GM12874 (cell line): ENCODE data around the gene DSP.

Experiments
- TF ChIP-seq, protein P1 (sequence below): IDR thresholded peaks from 2 replicates; pipeline ENCODE4 v1.5.1; 2011; ENCODE audit warnings: low read depth, mild to moderate bottlenecking, control low read depth, low read length, moderate library complexity; ENCODE audit not compliant: insufficient read depth

DSP gene

DNA sequence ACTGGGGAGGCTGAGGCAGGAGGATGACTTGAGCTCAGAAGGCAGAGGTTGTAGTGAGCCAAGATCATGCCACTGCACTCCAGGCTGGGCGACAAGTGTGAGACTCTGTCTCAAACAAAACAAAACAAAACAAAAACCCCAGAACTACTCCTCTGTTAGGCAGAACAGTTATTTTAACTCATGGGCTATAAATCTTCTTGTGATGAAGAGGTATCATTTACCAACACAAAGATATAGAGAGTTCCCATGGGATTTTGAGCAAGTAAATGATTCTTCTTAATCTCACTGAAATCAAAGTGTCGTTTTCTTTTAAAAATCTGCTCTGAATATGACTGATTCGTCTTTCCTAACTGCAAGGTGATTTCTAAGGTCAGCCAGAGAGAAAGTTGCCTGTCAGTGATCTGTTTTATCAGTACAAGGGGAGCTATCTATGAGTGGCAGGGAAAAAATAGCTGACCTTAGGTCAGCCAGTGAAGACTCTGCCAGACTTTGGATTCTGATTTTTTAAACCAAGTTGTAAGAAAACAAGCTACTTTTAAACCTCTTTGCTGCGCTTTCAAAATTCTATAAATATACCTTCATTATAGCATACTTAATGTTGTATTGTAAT, 3.8 kb upstream of the DSP start:
- TF ChIP-seq, protein P1, sequence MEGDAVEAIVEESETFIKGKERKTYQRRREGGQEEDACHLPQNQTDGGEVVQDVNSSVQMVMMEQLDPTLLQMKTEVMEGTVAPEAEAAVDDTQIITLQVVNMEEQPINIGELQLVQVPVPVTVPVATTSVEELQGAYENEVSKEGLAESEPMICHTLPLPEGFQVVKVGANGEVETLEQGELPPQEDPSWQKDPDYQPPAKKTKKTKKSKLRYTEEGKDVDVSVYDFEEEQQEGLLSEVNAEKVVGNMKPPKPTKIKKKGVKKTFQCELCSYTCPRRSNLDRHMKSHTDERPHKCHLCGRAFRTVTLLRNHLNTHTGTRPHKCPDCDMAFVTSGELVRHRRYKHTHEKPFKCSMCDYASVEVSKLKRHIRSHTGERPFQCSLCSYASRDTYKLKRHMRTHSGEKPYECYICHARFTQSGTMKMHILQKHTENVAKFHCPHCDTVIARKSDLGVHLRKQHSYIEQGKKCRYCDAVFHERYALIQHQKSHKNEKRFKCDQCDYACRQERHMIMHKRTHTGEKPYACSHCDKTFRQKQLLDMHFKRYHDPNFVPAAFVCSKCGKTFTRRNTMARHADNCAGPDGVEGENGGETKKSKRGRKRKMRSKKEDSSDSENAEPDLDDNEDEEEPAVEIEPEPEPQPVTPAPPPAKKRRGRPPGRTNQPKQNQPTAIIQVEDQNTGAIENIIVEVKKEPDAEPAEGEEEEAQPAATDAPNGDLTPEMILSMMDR: no peak

DNA sequence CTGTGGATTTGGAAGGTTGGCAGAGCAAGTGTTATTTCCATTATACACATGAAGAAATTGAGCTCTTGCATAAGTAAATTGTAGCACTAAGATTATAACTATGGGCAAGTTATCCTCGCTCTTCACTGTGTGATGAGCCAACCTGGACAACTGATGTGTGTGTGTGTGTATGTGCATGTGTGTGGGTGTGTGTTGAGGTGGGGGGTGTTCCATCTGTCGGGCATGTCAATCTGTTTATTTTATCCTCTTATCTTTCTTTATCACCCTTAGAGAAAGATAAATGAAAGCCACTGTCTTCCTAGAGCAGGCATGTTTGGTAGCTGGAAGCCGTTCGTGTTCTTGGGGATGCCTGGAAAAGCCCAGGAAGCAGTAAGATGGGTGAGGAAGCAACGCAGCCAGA, 3.0 kb upstream of the DSP start:
- TF ChIP-seq, protein P1: no peak

DNA sequence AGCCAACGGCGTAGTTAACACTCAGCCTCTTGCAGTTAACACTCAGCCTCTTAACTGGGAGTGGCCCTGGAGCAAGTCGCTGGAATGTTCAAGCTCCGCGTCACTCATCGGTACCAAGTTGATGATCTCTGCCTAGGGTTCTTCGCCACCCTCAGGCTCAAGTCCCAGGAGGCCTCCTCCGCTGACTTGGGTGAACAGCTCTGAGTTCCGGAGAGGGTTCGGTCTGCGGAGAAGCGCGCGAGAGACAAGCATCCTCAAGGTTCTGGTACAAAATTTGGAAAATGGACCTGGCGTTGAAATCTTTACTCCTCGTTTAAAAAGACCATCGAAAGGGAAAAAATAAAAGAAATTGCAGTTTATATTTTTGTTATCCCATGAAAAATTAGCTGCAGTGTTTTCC, 876 bp upstream of the DSP start:
- TF ChIP-seq, protein P1: no peak

DNA sequence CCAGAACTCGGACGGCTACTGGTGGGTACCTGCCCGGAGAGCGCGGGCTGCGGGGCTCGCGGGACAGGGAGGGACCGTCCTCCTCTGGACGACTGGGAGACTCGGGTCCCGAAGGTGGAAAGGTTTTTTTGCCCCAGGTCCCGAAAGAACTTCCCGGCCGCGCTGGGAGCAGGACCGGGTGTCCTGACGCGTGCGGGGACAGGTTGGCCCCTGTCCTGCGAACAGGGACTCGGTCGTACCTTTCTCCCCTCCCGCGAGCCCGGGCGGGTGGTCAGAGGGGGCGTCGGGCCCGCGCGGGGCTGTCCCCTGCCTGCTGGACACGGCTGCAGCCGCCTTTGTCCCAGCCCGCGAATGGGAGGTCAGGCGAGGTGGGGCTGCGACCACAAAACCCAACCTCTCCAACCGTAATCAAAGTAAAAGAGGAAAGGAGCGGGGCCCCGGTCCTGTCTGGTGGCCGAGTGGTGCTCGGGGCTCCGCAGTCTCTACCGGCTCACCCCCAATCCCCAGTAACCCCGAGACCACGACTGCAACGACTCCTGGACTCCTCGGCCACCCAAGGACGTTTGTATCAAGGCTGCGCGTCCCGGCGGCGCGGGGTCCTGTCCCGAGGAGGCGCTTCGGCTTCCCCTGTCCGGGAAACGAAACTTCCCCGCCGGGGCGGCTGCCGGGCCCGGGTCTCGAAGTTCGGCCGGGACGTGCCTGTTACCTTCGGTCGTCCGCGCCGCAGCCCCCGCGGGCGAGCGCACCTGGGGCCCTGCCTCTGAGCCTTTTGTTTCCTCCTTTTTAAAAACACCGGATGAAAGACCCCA, 798 bp downstream of the DSP start:
- TF ChIP-seq, protein P1: no peak

DNA sequence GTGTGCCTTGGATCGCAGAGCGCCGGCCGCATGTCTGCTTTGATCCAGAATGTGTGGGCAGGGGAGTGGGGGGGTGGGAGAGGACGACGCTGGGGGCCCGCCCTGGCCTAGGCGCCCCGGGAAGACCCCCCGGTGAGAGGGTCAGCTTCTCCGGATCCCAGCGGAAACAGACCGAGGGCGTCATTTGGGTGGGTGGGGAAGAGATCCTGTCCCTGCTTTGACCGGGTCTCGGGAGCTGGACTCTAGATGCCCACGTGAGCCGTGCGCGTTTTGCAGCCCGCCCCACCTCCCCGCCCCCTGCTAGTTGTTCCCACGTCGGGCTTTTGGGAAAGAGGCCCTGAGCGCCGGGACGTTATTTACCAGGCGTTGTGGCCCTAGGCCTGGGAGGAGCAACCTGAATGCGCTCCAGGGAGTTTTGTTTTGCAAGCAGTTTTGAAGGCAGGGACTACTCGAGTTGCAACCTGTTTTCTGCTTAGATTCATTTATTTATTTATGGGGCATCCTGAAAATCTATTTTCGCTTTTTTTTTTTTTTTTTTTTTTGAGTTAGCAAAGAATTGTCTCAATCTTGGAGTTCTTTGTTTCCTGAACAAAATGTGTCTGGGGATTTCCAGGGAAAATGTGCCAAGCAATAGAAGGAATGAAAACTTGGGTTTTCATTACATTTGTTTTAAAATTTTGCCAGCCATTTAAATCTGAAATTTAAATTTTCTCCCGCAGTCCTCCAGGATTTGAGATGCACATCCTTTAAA, 1.6 kb downstream of the DSP start:
- TF ChIP-seq, protein P1: no peak

DNA sequence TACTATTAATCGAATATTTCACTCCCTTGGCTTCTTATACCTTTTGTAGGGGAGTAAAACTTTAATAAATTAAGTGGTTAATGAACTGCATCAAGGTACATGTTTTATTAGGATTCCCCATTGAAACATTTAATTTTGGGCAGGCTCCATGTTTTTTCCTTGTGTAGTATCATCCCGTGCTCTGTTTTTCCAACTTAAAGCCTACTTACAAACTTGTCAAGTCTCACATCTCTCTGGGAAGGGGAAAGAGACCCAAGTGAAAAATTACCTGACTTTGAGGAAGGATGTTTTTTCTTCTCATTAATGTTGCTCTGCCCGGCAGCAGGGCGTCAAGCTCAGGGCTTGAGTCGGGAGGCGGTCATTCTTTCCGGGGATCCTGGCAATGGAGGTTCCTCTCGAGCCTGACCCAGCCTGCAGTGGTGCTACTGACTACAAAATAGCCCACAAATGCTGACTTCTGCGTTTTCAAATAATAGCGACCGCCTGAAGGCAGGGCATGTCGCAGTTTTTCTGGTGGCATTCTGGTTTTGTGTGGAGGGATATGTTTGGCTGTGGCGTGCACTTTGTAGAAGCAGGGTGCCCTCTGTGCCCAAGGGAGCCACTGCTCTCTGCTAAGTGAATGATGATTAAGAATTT, 2.4 kb downstream of the DSP start:
- TF ChIP-seq, protein P1: no peak

DNA sequence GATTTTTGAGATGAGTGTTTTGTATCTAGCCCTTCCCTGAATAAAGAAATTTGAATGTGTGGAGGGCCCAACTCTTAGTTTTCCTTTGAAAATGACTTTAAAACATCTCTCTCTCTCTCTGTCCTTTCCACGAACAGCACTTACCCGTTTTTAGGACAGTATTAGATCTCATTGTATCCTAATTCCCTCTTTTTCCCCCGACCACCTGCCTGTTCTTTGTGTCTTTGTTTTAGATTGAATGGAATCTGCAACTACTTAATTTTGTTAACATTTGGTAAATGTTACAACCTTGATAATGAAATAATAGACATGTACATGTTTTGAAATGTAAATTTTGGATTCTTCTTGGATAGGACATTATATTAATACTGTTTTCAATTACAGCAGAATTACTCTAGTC, 3.1 kb downstream of the DSP start:
- TF ChIP-seq, protein P1: no peak
